NK-92 treated with Interleukin-12 subunit alpha and Interleukin-12 subunit beta, amount 100 ng/mL, for 24 hours (cell line): ENCODE data around the gene CHCHD5.
A peak's percentile ranks its signal among the peaks of the same experiment; 100 is the strongest.
"Not testable (repeated sequence)": the region's sequence is repeated elsewhere in the genome, so short reads cannot be mapped to it uniquely, and the experiment has no call there.

ENCODE experiments used
- DNase-seq: peaks from one replicate; lab custom pipeline; 2025; lab: John Stamatoyannopoulos, UW

Gene CHCHD5

GRCh38 chr2:112588611-112589045, 4.2 kb downstream of the CHCHD5 start:
- DNase-seq = no peak

- DNase-seq = no peak
Measured at GRCh38 chr2:112591413-112591812, 7.0 kb downstream of the CHCHD5 start.

GRCh38 chr2:112593736-112594135, 9.3 kb downstream of the CHCHD5 start:
- DNase-seq = no peak

- no peak for DNase-seq
Measured at GRCh38 chr2:112597537-112598322, 13.3 kb downstream of the CHCHD5 start.

GRCh38 chr2:112600634-112601033, 16.2 kb downstream of the CHCHD5 start:
- DNase-seq = no peak

GRCh38 chr2:112601754-112602153, 17.3 kb downstream of the CHCHD5 start:
- no peak for DNase-seq

GRCh38 chr2:112602917-112603316, 18.5 kb downstream of the CHCHD5 start:
- no peak for DNase-seq

GRCh38 chr2:112603731-112604130, 19.3 kb downstream of the CHCHD5 start:
- DNase-seq = no peak

GRCh38 chr2:112604952-112605351, 20.5 kb downstream of the CHCHD5 start:
- no peak for DNase-seq

GRCh38 chr2:112605926-112606325, 21.5 kb downstream of the CHCHD5 start:
- DNase-seq = no peak

- DNase-seq = no peak
Measured at GRCh38 chr2:112606547-112606946, 22.1 kb downstream of the CHCHD5 start.

- no peak for DNase-seq
Measured at GRCh38 chr2:112607680-112608438, 23.4 kb downstream of the CHCHD5 start.

- DNase-seq = not testable (repeated sequence)
Measured at GRCh38 chr2:112609320-112609719, 24.9 kb downstream of the CHCHD5 start.

GRCh38 chr2:112612283-112612682, 27.9 kb downstream of the CHCHD5 start:
- not testable (repeated sequence) for DNase-seq

- DNase-seq = no peak
Measured at GRCh38 chr2:112614201-112614840, 29.9 kb downstream of the CHCHD5 start.

GRCh38 chr2:112615051-112615450, 30.6 kb downstream of the CHCHD5 start:
- no peak for DNase-seq

- DNase-seq = not testable (repeated sequence)
Measured at GRCh38 chr2:112615798-112616197, 31.4 kb downstream of the CHCHD5 start.

GRCh38 chr2:112618383-112618782, 34.0 kb downstream of the CHCHD5 start:
- no peak for DNase-seq

GRCh38 chr2:112621790-112622527, 37.5 kb downstream of the CHCHD5 start:
- no peak for DNase-seq

GRCh38 chr2:112622528-112622849, 38.1 kb downstream of the CHCHD5 start:
- DNase-seq = no peak

- DNase-seq = peak; percentile 83
Measured at GRCh38 chr2:112623913-112624777, 39.7 kb downstream of the CHCHD5 start.
